Muscle layer of duodenum (tissue), 2 donors: ENCODE results near the gene PTPRN2.

Experiments
- H3K27ac ChIP-seq: one replicate; pipeline ENCODE4 v1.7.0; 2013; ENCODE audit warnings: mild to moderate bottlenecking, low read length
- H3K27me3 ChIP-seq: one replicate; pipeline ENCODE4 v1.7.0; 2013; ENCODE audit warnings: low read depth, mild to moderate bottlenecking, control low read depth, low read length
- H3K36me3 ChIP-seq, 2 donors: one replicate each; pipeline ENCODE4 v1.7.0; 2013; ENCODE audit warnings: low read length in 2 of 2, control low read depth in 1 of 2, mild to moderate bottlenecking in 1 of 2; ENCODE audit not compliant: insufficient read depth in 2 of 2, control insufficient read depth in 1 of 2
- H3K4me1 ChIP-seq, 2 donors: one replicate each; pipeline ENCODE4 v1.7.0; 2013; ENCODE audit warnings: low read length in 2 of 2, mild to moderate bottlenecking in 2 of 2, control low read depth in 1 of 2, moderate library complexity in 1 of 2; ENCODE audit not compliant: insufficient read depth in 2 of 2, control insufficient read depth in 1 of 2
- H3K4me3 ChIP-seq, 2 donors: one replicate each; pipeline ENCODE4 v1.7.0; 2013; ENCODE audit warnings: low read length in 2 of 2, low read depth in 1 of 2, mild to moderate bottlenecking in 1 of 2
- H3K9me3 ChIP-seq, 2 donors: one replicate each; pipeline ENCODE4 v1.7.0; 2013; ENCODE audit warnings: low read length in 2 of 2, control low read depth in 1 of 2, mild to moderate bottlenecking in 1 of 2; ENCODE audit not compliant: control insufficient read depth in 1 of 2
- donor health status: healthy.

The PTPRN2 gene

GRCh38 chr7:158613481-158613880 is 25.9 kb upstream of the PTPRN2 start:
- Histone ChIP-seq H3K36me3 (no peaks in the 10 kb centered on the region), H3K27me3 (no peaks in the 10 kb centered on the region), H3K4me3 (no peak overlapping the region), H3K9me3 (no peaks in the 10 kb centered on the region), H3K27ac (no peak overlapping the region), H3K4me1 (no peaks in the 10 kb centered on the region)

GRCh38 chr7:158612546-158612945 is 24.9 kb upstream of the PTPRN2 start:
- Histone ChIP-seq H3K27ac (no peak overlapping the region), H3K4me1 (no peaks in the 10 kb centered on the region), H3K4me3 (no peak overlapping the region), H3K36me3 (no peaks in the 10 kb centered on the region), H3K27me3 (no peaks in the 10 kb centered on the region), H3K9me3 (no peaks in the 10 kb centered on the region)

GRCh38 chr7:158611541-158611940 is 23.9 kb upstream of the PTPRN2 start:
- Histone ChIP-seq H3K27me3 (no peaks in the 10 kb centered on the region), H3K4me3 (no peak overlapping the region), H3K36me3 (no peaks in the 10 kb centered on the region), H3K4me1 (no peaks in the 10 kb centered on the region), H3K9me3 (no peaks in the 10 kb centered on the region), H3K27ac (no peak overlapping the region)

- Histone ChIP-seq H3K27me3 (no peaks in the 10 kb centered on the region), H3K4me3 (no peak overlapping the region), H3K4me1 (no peaks in the 10 kb centered on the region), H3K36me3 (no peaks in the 10 kb centered on the region), H3K9me3 (no peaks in the 10 kb centered on the region), H3K27ac (no peak overlapping the region)
These were observed 21.8 kb upstream of the PTPRN2 start for GRCh38 chr7:158609313-158609974.

DNA sequence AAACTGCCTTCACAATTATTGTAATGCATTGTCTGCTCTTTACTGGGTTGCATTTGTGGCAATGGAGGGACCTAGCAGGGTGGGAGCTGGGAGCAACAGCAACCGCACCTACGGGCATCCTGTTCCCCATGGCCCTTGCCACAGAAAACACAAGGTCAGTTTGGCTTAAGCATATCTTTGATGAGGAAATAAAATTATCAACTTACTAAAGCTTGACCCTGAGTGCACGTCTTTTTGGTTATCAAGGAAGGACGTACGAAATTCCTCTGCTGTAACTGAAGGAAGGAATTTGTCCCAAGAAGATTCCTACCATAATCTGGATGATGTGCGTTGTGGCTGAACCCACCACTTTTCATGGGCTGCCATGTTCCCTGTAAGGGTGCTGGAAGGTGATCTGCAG is 19.9 kb upstream of the PTPRN2 start:
- H3K9me3 ChIP-seq = no peaks in the 10 kb centered on the region
- no peaks in the 10 kb centered on the region for H3K4me1 ChIP-seq
- no peaks in the 10 kb centered on the region for H3K27me3 ChIP-seq
- H3K27ac ChIP-seq = no peak overlapping the region
- H3K36me3 ChIP-seq = no peaks in the 10 kb centered on the region
- H3K4me3 ChIP-seq = no peak overlapping the region

DNA sequence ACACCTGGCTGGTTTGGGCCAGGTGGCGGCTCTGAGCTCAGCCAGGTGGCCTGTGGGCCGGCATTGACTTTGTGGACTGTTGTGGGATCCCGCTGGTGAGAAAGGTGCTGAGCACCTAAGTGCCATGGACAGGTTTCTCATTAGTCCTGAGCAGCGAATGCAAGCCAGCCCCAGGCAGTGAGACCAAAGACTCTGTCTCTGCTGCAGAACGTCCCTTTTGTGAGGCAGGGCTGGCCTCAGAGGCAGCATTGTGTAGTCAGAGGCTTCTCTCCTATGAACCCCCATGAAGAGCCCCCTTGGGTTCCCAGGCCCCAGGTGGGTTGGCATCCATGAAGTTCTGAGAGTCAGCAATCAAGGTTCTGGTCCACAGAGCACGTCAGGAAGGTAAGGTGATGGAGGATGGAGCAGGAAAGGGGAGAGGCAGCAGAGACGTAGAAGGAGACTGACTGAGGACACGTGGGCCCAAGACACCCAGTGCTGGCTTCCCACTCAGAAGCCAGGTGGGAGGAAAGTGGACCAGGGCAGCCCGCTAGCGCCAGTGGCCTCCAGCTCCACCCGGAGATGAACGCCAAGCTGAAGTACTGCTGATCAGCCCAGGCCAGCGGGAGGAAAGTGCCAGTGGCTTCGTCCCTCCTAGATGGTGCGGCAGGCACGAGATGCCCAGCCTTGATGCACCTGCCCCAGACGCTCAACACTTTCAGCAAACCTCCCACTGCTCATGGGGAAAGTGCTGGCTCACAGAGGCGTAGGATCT is 19.2 kb upstream of the PTPRN2 start:
- no peak overlapping the region for H3K27ac ChIP-seq

DNA sequence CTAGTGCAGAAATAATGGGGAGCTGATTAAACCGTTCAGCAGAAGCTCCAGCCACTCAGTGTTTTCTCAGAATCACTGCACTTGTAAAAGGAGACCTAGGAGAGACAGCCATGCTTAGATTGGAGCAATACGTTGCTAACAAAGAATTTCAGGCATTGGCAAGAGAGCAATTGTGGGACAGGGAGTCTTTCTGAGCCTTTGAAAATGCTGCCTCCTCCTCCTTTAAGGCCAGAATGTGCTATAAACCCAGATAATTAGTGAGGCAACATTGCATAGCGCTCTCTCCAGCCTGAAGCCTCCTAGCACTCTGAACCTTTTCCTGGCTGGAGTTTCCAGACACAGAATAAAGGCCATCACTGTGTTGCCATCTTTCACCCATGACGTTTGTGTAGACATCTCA is 18.5 kb upstream of the PTPRN2 start:
- H3K27me3 ChIP-seq = no peaks in the 10 kb centered on the region
- H3K27ac ChIP-seq = no peak overlapping the region
- H3K4me3 ChIP-seq = no peak overlapping the region
- H3K4me1 ChIP-seq = no peaks in the 10 kb centered on the region
- no peaks in the 10 kb centered on the region for H3K9me3 ChIP-seq
- H3K36me3 ChIP-seq = no peaks in the 10 kb centered on the region

More for the DNA sequence above, 19.2 kb upstream of the PTPRN2 start:
- Histone ChIP-seq H3K36me3 (no peaks in the 10 kb centered on the region), H3K9me3 (no peaks in the 10 kb centered on the region), H3K27me3 (no peaks in the 10 kb centered on the region), H3K4me1 (no peaks in the 10 kb centered on the region), H3K4me3 (no peak overlapping the region)

DNA sequence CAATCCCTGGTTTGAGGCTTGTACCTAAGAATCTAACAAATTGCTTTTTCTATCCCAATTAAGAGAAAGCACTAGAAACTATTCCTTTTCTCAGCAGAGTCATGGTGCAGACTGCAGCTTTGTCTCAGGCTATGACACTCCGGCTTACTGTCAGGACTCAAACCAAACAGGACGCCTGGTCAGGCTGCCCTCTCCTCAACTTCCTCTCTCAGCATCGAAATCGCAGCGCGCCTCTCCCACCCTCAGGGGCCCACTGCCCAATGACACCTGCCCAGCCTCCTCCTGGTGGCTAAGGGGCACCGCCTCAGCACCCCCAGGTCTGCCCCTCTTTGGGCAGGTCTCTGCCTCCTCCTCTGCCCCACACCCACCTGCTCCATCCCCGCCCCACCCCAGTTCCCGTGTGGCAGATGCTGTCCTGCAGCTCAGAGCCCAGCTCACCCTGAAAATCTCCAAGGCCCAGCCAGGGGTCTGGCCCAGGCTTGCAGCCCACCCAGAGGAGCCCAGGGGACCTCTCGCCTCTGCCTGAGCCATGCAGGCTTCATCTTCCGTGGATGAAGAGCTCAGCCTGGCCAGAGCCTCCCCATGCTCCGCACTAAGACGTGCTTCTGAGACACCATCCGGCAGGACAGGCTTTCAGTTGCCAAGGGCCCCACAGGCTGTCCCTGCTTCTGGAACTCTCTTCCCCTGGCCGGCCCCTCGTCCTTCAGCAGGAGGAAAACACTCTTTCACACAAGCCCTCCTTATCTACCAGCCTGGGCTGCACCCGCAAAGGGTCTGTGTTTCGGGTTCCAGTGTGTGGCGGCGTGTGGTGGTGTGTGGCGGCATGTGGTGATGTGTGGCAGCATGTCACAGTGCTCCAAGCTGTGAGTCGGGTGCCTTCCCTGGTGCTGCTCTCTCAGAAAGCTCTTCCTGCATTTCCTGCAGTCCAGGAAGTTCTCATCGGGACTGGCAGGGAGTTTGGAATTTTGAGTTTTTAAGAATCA is 16.4 kb upstream of the PTPRN2 start:
- H3K9me3 ChIP-seq = no peaks in the 10 kb centered on the region
- H3K27ac ChIP-seq = no peak overlapping the region
- no peaks in the 10 kb centered on the region for H3K36me3 ChIP-seq
- H3K4me1 ChIP-seq = no peaks in the 10 kb centered on the region
- H3K27me3 ChIP-seq = no peaks in the 10 kb centered on the region
- H3K4me3 ChIP-seq = no peak overlapping the region

GRCh38 chr7:158602905-158603772 is 15.5 kb upstream of the PTPRN2 start:
- Histone ChIP-seq H3K36me3 (no peaks in the 10 kb centered on the region), H3K4me1 (no peaks in the 10 kb centered on the region), H3K27ac (no peak overlapping the region), H3K4me3 (no peak overlapping the region), H3K9me3 (no peaks in the 10 kb centered on the region), H3K27me3 (no peaks in the 10 kb centered on the region)

DNA sequence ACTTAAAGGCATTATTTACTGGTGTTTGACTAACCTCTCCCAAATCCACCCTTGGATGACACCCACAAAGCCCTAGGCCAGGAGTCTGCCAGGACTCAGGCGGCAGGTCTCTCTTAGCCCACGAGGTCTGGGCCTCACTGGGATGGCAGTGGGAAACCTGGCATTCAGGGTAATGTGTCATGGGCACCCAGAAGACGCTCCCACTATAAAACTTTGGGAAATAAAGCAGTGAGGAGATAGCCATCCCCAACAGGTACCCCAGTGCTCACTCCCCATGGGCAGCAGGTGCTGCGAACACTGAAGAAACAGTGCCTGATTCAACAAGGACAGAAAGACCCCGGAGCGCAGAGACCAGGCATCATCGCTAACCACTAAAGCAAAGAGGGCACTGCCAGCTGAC is 14.4 kb upstream of the PTPRN2 start:
- H3K4me1 ChIP-seq = no peaks in the 10 kb centered on the region
- no peak overlapping the region for H3K4me3 ChIP-seq
- no peak overlapping the region for H3K27ac ChIP-seq
- no peaks in the 10 kb centered on the region for H3K27me3 ChIP-seq
- no peaks in the 10 kb centered on the region for H3K36me3 ChIP-seq
- no peaks in the 10 kb centered on the region for H3K9me3 ChIP-seq
